ENCODE results near the gene C4orf51.

Gene C4orf51

DNA sequence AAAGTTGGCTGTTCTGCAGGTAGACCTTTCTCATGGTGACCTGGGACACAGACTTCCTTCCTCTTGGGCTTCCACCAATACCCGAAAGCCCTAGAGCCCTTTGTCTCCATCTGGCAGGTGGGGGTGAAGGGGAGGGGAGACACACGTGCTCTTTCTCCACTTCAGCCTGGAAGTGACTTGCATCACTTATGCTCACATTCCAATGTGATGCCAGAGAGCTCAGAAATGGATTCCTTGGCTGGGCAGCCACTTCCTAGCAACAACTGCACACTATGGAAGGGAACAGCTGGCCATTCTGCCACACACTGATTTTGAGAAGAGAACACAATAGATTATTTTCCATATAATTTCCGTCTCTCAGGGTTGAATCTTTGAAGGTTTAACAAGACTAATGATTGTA lies 36.3 kb downstream of the C4orf51 start:
- DNase-seq = peak; percentile 45

DNA sequence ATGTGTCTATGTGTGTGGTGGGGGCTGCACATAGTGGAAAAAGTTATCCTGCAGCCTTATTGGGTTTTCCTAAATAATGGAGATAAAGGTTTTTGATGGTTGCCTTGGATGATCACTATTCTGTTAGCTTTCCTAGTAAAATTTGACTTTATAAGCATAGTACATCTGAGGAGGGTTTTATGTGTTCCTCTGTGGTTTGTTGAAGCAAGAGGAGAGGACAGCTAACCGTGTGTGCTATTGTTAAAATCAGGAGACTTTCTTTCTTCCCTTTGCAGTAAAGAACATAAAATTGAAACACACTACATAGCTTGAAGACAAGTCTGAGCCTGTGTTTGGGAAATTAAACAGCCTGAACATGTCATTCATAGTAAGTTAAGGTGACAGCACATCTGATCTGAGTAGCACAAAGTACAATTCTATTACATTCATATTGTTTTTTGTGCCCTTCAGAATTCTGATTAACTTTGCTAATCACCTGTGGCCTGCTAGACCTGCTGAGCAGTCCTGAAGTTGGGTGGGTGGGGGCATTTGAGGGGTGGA lies 36.8 kb downstream of the C4orf51 start:
- DNase-seq = no peak

DNA sequence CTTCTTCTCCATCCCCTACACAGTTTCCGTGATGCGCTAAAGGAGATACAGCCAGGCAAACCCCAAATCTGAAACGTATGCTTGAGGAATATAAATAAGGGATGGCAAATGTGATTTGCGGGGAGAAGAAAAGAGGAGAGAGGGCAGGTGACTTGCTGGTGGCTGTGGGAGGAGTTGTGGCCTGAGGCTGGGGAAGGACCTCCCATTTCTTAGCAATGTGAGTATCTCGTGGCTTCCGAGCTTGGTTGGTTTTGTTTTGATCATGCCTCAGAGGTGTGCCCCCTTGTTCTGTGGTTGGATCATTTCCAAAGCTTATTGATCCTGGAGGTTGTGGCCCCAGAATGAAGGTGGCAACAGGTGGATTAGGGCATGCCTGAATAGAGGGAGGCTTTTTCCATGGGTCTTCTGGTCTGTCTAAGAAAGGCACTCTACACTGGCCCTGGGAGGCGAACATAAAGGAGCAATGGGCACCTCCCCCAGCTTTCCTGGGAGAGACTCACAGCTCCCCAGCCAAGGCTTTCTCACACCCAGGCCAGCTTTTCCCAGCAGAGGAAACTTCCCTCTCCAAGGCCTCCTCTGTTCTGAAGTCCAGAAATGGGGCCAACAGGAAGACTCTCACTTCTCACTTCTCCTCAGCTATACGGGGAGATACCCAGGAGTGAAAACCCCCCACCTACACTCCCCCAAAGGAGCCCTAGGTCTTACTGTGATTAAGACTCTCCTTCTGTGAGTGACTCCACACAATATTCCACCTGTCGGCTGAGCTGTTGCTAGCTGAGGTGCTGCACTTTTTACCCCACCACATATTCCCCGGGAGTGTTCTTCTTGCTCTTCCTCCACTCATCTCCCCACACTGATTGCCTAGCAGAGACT lies 40.0 kb downstream of the C4orf51 start:
- DNase-seq = no peak

DNA sequence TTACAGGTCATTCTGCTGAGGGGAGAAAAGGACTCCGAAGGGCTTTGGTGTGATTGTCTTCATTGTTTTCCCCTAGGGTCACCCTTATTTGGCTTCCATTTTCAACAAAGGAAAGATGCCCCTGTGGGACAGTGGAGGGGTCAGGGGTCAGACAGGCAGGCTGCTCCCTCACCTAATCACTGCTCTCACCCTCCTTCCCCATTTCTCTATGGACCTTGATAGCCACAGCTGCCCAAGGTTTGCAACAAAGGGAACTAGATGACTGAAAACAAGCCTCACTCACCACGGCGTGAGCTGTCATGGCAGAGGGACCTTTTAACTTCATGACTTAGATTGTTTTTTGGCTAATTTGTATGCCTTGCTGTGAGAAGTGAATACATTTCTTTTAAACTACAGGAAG lies 40.7 kb downstream of the C4orf51 start:
- no peak for DNase-seq

DNA sequence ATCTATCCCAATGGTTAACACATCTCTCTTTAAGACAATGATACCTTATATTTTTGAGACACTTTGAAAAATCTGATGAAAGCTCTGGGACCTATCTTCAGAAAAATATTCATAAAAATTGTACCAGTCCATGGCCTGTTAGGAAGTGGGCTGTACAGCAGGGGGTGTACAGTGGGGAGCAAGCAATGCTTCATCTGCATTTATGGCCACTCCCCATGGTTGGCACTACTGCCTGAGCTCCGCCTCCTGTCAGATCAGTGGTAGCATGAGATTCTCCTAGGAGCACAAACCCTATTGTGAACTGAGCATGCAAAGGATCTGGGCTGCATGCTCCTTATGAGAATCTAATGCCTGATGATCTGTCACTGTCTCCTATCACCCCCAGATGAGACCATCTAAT lies 42.6 kb downstream of the C4orf51 start:
- DNase-seq = no peak

DNA sequence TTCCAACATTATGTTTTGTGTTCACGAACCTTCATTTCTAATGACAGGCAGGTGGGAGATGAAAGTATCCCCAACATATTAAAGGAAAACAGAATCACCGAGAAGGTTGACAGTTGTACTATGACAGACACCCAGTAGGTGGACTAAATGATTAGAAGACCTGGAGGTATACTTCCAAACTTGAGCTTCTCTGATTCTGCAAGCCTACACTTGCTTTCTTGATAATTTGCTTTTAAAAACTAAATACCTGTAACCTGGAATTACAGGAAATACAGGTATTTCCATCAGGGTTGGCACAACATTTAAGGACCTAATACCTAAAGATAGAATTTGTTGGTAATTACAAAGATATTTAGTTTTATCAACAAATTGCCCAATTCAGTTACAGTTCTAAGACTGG lies 43.4 kb downstream of the C4orf51 start:
- DNase-seq = no peak

DNA sequence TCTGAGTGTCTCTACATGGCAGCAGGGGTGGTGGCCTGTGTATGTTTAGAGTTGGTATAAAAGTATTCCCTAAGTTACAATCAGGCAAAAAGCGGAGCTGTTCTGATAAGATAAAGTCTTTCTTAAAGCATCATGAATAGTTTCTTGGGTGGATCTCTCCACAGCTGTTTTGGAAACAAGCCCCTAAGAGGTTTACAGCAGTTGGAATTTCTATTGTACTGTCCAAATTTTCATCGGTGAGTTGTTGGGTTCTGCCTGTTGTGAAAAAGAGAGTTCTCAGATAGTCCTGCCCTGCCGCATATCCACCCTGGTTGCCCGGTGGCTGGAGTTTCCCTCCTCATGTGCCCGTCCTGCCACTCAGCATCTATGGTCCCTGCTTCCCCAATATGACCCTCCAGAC lies 50.1 kb downstream of the C4orf51 start:
- DNase-seq = no peak

DNA sequence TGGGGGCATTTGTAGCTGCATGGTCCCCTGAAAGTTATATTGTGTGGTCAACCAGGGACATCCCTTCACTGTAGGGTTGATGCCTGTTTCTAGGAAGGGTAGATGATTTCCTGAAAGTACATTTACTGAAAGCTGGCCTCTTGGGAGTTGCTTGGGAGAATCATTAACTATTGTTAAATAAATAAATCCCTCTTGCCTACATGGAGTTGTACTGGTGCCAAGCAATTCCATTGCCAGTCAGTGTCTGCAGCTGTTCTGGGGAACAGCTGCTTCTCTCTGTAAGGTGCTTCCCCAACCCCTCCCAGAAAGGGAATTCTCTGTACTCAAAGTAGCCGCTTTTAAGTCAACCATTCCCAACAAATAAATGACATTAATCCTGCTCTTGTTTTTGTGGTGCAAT lies 51.1 kb downstream of the C4orf51 start:
- DNase-seq = no peak

DNA sequence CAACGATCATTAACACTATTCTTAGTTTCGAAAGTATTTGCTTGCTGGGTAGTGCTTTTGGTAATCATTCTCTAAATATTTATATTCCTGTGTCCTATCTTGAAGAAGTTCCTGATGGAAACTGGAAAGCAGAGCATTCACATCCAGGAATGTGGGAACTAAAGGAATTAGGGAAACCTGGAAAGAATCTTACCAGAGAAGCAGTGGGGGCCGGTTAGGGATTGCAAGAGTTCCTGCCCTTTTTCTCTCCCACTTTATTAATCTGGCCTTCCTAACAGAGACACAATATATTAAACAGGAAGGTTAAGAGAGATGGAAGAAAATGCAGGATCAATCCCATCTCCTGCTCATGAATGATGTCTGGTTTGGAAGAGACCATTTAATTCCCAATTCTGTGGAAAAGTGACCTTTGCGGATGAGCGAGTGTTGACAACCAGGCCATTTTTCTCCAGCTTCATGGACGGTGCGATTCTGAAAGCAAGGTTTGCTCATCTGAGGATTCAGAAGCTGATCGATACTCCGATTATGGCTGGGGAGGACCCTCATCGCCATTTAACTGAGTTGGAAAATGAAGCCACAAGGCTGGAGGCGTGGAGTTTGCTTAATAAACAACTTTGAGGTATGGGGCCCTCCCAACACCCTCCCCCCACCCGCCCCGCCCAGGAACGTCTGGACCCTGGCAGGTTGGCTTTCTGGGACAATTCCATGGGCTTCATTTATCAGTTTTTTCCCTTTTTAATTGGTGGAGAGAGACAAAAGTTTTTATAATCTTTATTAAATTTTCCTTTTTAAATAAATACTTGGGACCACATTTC lies 52.3 kb downstream of the C4orf51 start:
- DNase-seq = no peak

DNA sequence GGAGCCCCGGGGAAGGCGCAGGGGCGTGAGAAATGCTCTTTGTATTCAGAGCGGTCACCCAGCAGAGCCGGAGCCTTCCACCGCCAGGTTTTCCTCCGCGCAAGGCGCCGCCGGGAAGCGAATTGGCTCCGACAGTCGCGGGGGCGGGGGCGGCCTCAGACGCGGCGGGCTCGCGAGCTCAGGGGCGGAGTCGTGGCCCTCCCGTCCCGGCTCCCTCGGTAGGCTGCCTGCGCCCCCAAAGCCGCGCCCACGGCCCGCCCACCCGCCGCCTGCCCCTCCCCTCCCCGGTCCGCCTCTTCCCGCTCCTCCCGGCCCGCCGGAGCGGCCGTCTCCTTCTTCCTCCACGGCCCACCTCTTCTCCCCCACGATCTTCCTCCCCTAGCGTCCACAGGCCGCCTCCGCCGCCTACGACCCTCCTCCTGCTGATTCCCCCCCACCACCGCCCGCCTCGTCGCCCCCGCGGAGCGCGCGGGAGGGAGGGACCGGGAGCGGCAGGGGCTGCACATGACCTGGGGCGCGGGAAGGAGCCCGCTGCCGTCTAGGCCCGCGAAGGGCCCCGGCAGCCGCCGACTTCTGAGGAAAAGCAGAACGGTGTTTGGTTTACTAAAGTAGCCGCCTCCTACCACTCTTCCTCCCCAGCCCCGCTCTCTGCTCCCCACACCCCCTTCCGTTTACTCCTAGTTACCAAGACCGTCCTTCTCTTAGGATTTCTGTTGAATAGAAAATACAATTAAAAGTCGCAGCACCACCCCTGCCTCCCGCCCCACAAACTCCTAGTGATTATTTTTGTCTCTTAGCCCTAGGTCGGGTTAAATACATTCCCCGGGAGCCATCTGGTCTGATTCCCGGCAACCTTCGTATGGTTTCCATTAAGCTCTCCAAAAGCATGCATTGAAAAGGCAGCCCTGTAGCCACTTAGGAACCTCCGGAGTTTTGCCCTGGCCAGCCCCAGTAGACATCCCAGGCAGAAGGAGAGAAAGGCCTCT lies 53.2 kb downstream of the C4orf51 start:
- DNase-seq = peak; percentile 86

DNA sequence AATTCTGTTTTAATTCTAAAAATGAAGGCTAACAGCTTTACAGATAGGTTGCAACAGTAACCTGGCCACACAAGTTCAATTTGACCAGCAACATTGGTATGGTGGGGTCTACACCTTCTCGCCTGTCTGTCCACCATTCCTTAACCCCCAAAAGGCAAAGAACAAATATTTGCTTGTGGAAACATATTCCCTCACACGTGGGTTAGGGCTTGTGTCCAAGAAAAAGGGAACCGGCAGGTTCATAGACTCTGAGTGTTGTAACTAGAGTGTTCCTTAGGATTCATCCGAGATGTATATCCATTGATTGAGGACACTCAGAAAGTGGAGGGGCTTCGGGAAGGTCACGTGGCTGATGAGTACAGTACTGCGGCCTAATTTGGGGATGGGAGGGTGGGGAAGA lies 54.1 kb downstream of the C4orf51 start:
- DNase-seq = peak; percentile 16

DNA sequence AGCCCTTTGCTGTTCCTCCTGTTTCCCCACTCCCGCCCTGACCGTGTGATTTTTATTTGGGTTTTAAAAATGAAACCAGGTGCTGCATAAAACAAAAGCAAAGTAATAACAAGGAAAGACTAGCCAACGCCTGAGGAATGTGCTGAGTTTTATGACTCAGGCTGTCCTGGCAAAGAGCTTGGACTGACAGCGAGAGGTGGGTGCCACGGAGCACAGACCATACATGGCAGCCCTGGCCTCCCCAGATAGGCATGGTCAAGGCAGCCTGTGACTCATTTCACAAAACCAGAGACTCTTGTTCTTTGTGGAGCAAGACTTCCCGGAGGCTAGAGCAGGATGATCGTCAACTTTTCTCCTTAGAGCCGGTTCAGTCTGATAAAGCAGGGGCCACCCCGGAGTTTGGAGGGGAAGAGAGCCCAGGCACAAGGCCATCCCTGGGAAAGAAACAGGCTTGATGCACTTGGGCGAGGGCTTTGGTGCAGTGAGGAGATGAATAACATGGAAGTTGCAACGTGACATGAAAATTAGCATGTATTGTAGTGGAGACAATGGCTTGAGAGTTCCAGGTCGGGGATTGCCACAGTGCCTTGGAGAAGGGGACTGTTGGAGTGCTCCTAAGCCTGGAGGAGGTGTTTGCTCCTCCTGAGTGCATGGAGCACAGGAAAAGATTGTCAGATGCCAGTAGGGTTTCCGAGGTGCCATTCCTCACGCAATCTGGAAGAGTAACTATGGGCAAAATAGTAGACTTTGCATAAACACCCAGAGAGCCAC lies 54.8 kb downstream of the C4orf51 start:
- DNase-seq = peak; percentile 97

DNA sequence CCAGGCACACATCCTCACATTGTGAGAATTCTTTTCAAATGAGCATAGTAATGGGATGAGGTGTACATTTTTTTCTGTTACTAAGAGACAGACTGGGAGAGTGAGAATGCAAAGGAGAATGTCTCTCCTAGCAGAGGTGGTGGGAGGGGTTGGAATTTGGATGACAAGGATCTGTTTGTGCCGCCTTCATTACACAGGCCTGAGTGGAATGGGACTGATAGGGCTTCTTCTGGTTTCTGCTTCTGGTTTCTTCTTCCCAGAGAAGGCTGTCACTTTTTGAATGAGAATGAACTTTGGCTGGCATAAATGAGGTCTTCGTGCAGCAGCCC lies 55.4 kb downstream of the C4orf51 start:
- DNase-seq = peak; percentile 94

DNA sequence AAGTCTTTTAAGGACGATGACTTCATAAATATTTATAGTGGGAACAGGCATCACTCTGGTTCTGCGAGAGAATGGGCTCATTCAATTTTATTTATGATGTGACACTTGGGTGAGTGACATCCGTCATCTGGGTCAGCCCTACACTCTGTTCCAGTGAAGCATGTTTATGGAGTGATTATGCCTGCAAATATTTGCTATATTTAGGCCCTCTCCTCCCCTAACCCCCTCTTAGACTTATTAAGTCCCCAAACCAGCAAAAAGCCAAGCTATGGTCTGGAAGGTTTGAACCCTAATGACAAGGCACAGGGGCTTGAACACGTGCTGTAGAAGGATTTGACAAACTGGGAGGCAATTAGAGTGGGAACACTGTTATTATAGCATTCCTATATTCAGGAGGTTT lies 55.9 kb downstream of the C4orf51 start:
- no peak for DNase-seq

DNA sequence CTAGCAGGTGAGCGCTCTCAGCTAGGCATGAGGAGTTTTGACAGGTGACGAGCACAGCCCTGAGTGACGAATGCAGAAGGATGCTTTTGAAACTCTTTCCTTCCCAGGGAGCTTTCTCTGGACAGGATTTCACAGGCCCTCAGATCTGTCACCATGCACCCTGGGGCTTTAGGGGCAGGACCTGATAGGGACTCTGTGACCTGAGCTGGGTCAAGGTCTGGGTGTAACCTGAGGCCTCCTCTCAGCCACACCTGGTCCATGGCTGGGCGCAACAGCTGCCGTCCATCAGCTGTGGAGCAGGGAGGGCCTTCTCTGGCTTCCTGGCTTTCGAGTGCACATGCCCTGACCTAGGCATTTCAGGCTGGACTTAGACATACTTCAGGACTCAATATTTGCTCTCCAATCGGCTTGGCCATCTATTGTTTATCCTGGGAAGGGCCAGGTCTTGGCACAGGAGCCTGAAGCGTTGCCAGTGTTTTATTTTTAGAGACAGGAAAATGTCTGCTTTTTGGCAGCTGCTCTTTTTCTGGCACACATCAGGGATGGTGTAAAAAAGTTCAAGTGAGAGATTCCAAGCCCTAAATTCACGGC lies 56.4 kb downstream of the C4orf51 start:
- no peak for DNase-seq

DNA sequence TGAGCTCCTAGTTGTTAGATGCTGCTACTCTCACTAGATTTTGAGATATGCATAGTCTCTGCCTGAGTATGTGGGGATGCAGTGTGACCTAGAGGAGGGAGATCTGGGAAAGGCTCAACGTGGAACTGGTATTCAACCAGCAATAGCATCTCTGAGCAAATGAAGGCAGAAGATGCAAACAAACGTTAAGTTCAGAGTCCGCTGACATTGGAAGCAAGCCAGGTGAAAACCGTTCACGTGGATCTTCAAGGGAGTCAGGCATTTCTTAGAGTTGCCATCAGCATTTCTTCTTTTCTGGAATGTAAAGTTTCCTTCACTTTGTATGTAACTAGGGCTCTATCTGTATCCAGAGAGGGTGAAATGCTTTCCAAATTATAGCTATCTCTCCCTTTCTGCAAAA lies 59.9 kb downstream of the C4orf51 start:
- no peak for DNase-seq

DNA sequence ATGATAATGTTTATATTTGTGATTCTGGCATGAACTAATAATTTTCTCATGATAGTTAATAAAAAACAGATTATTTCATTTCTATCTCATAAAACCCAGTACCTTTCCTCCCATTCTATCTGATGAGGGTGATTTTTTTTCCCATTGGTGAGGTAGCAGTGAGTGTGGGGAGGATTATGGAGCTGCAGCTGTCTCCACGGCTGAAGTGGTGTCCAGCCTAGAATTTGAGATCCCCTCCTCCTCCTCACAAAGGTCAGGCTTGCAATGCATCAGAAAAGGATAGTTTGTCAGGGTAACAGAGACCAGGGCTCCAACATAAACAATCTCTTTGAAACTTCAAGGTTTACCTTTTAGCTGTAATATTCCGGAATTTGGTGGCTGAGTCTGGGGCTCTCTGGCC lies 60.9 kb downstream of the C4orf51 start:
- DNase-seq = no peak

DNA sequence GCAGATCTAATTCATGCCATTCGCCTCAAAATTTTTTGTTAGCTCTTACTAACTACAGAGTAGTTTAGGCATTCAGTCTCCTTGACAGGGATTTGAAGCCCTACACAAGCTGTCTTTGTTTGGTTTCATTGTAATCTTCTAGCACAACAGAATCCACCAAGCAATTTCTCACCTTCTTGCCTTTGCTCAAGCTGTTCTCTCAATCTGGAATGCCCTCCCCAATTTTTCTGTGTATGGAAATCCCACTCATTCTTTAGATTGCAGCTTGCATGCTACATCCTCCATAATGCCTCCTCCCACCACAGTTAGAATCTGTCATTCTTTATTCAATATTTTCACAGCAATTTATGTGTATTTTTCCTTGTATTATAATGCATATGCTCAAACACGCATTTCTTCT lies 63.7 kb downstream of the C4orf51 start:
- DNase-seq = no peak

DNA sequence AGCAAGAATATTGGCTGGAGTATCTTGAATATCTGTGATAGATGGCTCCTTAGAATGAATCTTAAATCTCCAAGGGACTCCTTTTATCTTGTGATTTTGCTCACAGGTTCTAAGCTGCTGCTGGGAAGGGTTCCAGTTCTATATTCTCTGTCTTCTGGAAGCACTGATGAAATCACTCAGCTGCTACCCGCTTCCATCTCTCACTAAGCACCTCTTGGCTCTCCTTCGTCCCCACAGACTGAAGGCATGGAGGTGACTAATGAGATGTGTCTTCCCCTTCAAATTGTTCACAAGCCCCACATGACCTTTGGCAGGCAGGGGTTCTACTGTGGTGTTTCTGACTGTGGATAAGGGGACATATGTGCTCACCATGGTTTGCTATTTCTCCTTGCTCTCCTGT lies 75.9 kb downstream of the C4orf51 start:
- no peak for DNase-seq

DNA sequence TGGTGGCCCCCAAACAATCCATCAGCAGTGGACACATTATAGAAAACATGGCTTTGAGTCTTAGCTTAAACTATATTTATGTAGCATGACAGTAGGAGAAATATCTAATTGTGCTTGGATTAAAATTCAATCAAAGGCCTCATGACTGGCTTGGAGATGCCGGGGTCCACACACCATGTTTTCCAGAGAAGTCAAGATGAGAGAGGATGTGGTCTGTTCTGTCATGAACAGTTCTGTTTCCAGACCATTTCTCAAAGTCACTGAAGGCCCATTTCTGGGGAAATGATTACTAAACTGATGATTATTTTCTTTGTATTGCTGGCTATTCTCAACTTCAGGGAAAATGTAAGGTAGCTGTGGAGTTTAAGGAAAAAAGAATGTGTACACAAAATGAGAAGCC lies 76.3 kb downstream of the C4orf51 start:
- no peak for DNase-seq

DNA sequence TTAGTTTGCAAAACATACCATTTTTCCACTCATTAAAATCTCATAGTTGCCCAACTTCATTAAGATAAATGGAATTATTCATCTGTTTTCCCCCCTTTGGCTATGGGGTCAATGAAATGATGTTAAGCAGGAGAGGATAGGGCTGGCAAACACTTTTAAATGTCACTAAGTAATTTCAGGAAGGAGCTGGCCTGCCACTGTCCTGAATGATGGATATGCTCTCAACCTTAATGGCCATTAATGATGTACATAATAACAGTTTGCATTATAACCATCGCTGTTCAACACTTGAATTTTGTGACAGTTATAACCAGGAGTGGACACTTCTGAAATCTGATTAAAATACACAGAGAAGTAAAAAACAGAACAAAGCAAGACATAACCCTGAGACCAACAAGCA lies 77.2 kb downstream of the C4orf51 start:
- no peak for DNase-seq

DNA sequence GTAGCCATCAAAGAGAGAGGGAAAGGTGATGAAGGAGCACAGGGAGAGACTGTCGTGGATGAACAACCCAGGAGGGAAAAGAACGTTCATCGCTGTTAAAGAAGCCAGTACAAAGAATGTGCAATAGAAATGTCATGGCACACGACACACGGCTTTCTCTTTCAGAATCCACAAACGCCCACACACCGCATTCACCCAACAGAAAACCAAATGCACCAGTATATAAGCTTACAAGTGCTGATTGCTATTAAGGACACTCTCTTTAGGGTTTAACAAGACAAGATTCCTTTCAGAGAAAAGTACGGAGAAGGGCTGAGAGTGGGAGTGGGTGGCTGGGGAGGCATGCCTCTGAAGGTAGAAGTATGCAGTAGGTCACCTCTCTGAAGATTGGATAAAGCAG lies 80.2 kb downstream of the C4orf51 start:
- DNase-seq = no peak

Measured in NCI-H226 (cell line).